H9 (cell line): ENCODE data around the gene LOXL1. TPM values are rescaled to one million over a fixed set of nuclear protein-coding genes. Genes with fewer than 3 reads are reported as not detected.
"Not testable (repeated sequence)": the region's sequence is repeated elsewhere in the genome, so short reads cannot be mapped to it uniquely, and the experiment has no call there.

Experiments used
- DNase-seq: peaks from one replicate; pipeline ENCODE4 v3.0.0-alpha.2; 2017
- H2AFZ ChIP-seq: one replicate; pipeline ENCODE4 v1.6.1; 2013; ENCODE audit warnings: mild to moderate bottlenecking, low read length, control low read depth, moderate library complexity
- H2AK5ac ChIP-seq: 2 replicates; pipeline ENCODE4 v1.6.1; 2013; ENCODE audit warnings: low read length, control low read depth, mixed read lengths; ENCODE audit not compliant: insufficient read length
- H2BK120ac ChIP-seq: one replicate; pipeline ENCODE4 v1.6.1; 2013; ENCODE audit warnings: low read depth, mild to moderate bottlenecking, low read length, control low read depth, inconsistent platforms; ENCODE audit not compliant: poor library complexity, severe bottlenecking
- H2BK12ac ChIP-seq: 2 replicates; pipeline ENCODE4 v1.6.1; 2013; ENCODE audit warnings: low read length, control low read depth, mixed read lengths, low read depth; ENCODE audit not compliant: insufficient read length
- H2BK15ac ChIP-seq: 2 replicates; pipeline ENCODE4 v1.6.1; 2013; ENCODE audit warnings: low read depth, low read length, control low read depth
- H2BK20ac ChIP-seq: one replicate; pipeline ENCODE4 v1.6.1; 2013; ENCODE audit warnings: low read depth, mild to moderate bottlenecking, low read length, control low read depth, inconsistent platforms; ENCODE audit not compliant: poor library complexity, severe bottlenecking
- H2BK5ac ChIP-seq: 2 replicates; pipeline ENCODE4 v1.6.1; 2013; ENCODE audit warnings: low read length, control low read depth, mixed read lengths; ENCODE audit not compliant: insufficient read length
- H3K14ac ChIP-seq: 2 replicates; pipeline ENCODE4 v1.6.1; 2013; ENCODE audit warnings: low read length, control low read depth; ENCODE audit not compliant: insufficient read depth
- H3K18ac ChIP-seq: 2 replicates; pipeline ENCODE4 v1.6.1; 2013; ENCODE audit warnings: low read depth, mild to moderate bottlenecking, mixed read lengths, low read length, control low read depth; ENCODE audit not compliant: insufficient read length
- H3K23ac ChIP-seq: 2 replicates; pipeline ENCODE4 v1.6.1; 2013; ENCODE audit warnings: low read length, control low read depth, mixed read lengths, low read depth; ENCODE audit not compliant: insufficient read length
- H3K23me2 ChIP-seq: 2 replicates; pipeline ENCODE4 v1.6.1; 2013; ENCODE audit warnings: low read depth, mild to moderate bottlenecking, mixed read lengths, low read length, control low read depth; ENCODE audit not compliant: insufficient read length, poor library complexity, severe bottlenecking
- H3K27ac ChIP-seq: 2 replicates; pipeline ENCODE4 v1.5.1; 2013; ENCODE audit warnings: low read length, control low read depth, mixed read lengths, low read depth; ENCODE audit not compliant: insufficient read length
- H3K27me3 ChIP-seq: 2 replicates; pipeline ENCODE4 v1.6.1; 2013; ENCODE audit warnings: low read length, control low read depth, inconsistent platforms; ENCODE audit not compliant: insufficient read depth
- H3K4ac ChIP-seq: 2 replicates; pipeline ENCODE4 v1.6.1; 2013; ENCODE audit warnings: low read depth, mild to moderate bottlenecking, control low read depth, inconsistent platforms, low read length, moderate library complexity
- H3K4me1 ChIP-seq: 2 replicates; pipeline ENCODE4 v1.6.1; 2013; ENCODE audit warnings: low read length, control low read depth, inconsistent platforms; ENCODE audit not compliant: insufficient read depth
- H3K4me2 ChIP-seq: 2 replicates; pipeline ENCODE4 v1.6.1; 2013; ENCODE audit warnings: low read length, control low read depth, mixed read lengths; ENCODE audit not compliant: insufficient read length, insufficient read depth
- H3K56ac ChIP-seq: 2 replicates; pipeline ENCODE4 v1.6.1; 2013; ENCODE audit warnings: low read depth, mild to moderate bottlenecking, mixed read lengths, low read length, control low read depth; ENCODE audit not compliant: insufficient read length
- H3K79me1 ChIP-seq: 2 replicates; pipeline ENCODE4 v1.6.1; 2013; ENCODE audit warnings: low read depth, mild to moderate bottlenecking, moderate library complexity, low read length, control low read depth, inconsistent platforms; ENCODE audit not compliant: insufficient read depth, poor library complexity, severe bottlenecking
- H3K79me2 ChIP-seq: 2 replicates; pipeline ENCODE4 v1.6.1; 2013; ENCODE audit warnings: low read length, control low read depth, inconsistent platforms; ENCODE audit not compliant: insufficient read depth
- H3K9ac ChIP-seq: 2 replicates; pipeline ENCODE4 v1.6.1; 2013; ENCODE audit warnings: low read length, control low read depth, mixed read lengths; ENCODE audit not compliant: insufficient read length; ENCODE audit errors: extremely low read depth
- H3K9me3 ChIP-seq: one replicate; pipeline ENCODE4 v1.6.1; 2013; ENCODE audit warnings: low read depth, low read length, inconsistent platforms; ENCODE audit not compliant: control insufficient read depth
- H3T11ph ChIP-seq: one replicate; pipeline ENCODE4 v1.6.1; 2013; ENCODE audit warnings: mild to moderate bottlenecking, low read length, control low read depth, inconsistent platforms
- H4K20me1 ChIP-seq: one replicate; pipeline ENCODE4 v1.6.1; 2013; ENCODE audit not compliant: control insufficient read depth, insufficient read length, insufficient read depth
- H4K5ac ChIP-seq: 2 replicates; pipeline ENCODE4 v1.6.1; 2013; ENCODE audit warnings: low read depth, mild to moderate bottlenecking, mixed read lengths, low read length, control low read depth; ENCODE audit not compliant: insufficient read length
- H4K8ac ChIP-seq: replicated peaks from 2 replicates; pipeline ENCODE4 v1.6.1; 2013; ENCODE audit warnings: low read length, control low read depth, mixed read lengths, low read depth; ENCODE audit not compliant: insufficient read length
- H4K91ac ChIP-seq: 2 replicates; pipeline ENCODE4 v1.6.1; 2013; ENCODE audit warnings: low read depth, mild to moderate bottlenecking, moderate library complexity, mixed read lengths, low read length, control low read depth; ENCODE audit not compliant: insufficient read length
- H3K27ac Mint-ChIP-seq, 3 experiments: 2 replicates in 2 of 3; 3 replicates in 1 of 3; pipeline ENCODE4 v1.8.0; 2020 to 2021; ENCODE audit warnings: mixed read lengths in 3 of 3, mild to moderate bottlenecking in 1 of 3, moderate library complexity in 1 of 3
- H3K27me3 Mint-ChIP-seq: 2 replicates; pipeline ENCODE4 v1.8.0; 2021; ENCODE audit warnings: low read depth, mild to moderate bottlenecking, moderate library complexity, mixed read lengths
- H3K36me3 Mint-ChIP-seq, 3 experiments: 2 replicates in 2 of 3; 3 replicates in 1 of 3; pipeline ENCODE4 v1.8.0; 2020 to 2021; ENCODE audit warnings: low read depth in 3 of 3, mixed read lengths in 3 of 3; ENCODE audit not compliant: insufficient read depth in 1 of 3
- H3K4me1 Mint-ChIP-seq, 2 experiments: 2 replicates each; pipeline ENCODE4 v1.8.0; 2020; ENCODE audit warnings: mixed read lengths in 2 of 2
- H3K4me3 Mint-ChIP-seq, 2 experiments: 2 replicates in 1 of 2; 3 replicates in 1 of 2; pipeline ENCODE4 v1.8.0; 2020 to 2021; ENCODE audit warnings: mild to moderate bottlenecking in 2 of 2, mixed read lengths in 2 of 2, moderate library complexity in 1 of 2
- H3K9me3 Mint-ChIP-seq, 2 experiments: 2 replicates in 1 of 2; 3 replicates in 1 of 2; pipeline ENCODE4 v1.8.0; 2020; ENCODE audit warnings: mild to moderate bottlenecking in 2 of 2, mixed read lengths in 2 of 2, moderate library complexity in 1 of 2
- CTCF ChIP-seq: fragments of 200-600 bp; sonication (generic); conservative IDR thresholded peaks from 3 replicates; pipeline ENCODE4 v1.8.0; 2021; ENCODE audit warnings: antibody characterized with exemption, mild to moderate bottlenecking
- WGBS: extraction: QIAGEN DNeasy Blood & Tissue Kit; methylation state at CpG from one replicate; pipeline ENCODE4 v1.1.7; 2013; ENCODE audit warnings: missing lambda C conversion rate, low lambda C conversion rate, mixed read lengths; ENCODE audit not compliant: insufficient read length; ENCODE audit errors: extremely low coverage; 5-methylcytosine and 5-hydroxymethylcytosine counted together
- total RNA-seq: library from RNA; stranded (reverse); gene quantifications from 2 replicates; pipeline ENCODE4 v1.2.1, GENCODE V29; 2021

Gene LOXL1
- total RNA-seq, 1 experiment from 2014 or later, result 9.1 TPM

- H3K23me2 ChIP-seq, result no peaks in the 10 kb centered on the region
- no peaks in the 10 kb centered on the region for H3K4me1 ChIP-seq
- WGBS, result no CpG with 5 or more reads among the region's 6 CpGs
- H4K8ac ChIP-seq, result no peak overlapping the region
- peaks cover 13% of the 10 kb centered on the region for H3K27me3 Mint-ChIP-seq
- no peak for DNase-seq
- no peak overlapping the region for H2BK12ac ChIP-seq
- H3K27me3 ChIP-seq, result no peaks in the 10 kb centered on the region
- no peak overlapping the region for H3K4me2 ChIP-seq
- no peaks in the 10 kb centered on the region for H3K9me3 Mint-ChIP-seq
- H3K27ac Mint-ChIP-seq, result no peak overlapping the region
- no peak overlapping the region for H2BK120ac ChIP-seq
- H3K79me2 ChIP-seq, result no peaks in the 10 kb centered on the region
- H3K23ac ChIP-seq, result no peak overlapping the region
- H3K4ac ChIP-seq, result no peak overlapping the region
- no peak overlapping the region for H4K91ac ChIP-seq
- peaks cover under 1 to 2% of the 10 kb centered on the region in 2 experiments for H3K4me1 Mint-ChIP-seq
- no peak overlapping the region for H2AFZ ChIP-seq
- H3K9me3 ChIP-seq, result no peaks in the 10 kb centered on the region
- H3K18ac ChIP-seq, result no peak overlapping the region
- TF ChIP-seq CTCF, result no peak
- no peaks in the 10 kb centered on the region for H3K79me1 ChIP-seq
- no peak overlapping the region for H3K27ac ChIP-seq
- no peaks in the 10 kb centered on the region for H4K20me1 ChIP-seq
- no peak overlapping the region for H2BK20ac ChIP-seq
- H2AK5ac ChIP-seq, result no peak overlapping the region
- H3T11ph ChIP-seq, result no peak overlapping the region
- no peak overlapping the region for H3K56ac ChIP-seq
- H3K14ac ChIP-seq, result no peak overlapping the region
- H3K36me3 Mint-ChIP-seq, result no peaks in the 10 kb centered on the region
- no peak overlapping the region for H4K5ac ChIP-seq
- no peak overlapping the region for H2BK15ac ChIP-seq
- H3K9ac ChIP-seq, result no peak overlapping the region
- no peak overlapping the region for H3K4me3 Mint-ChIP-seq
- no peak overlapping the region for H2BK5ac ChIP-seq
Observed at GRCh38 chr15:73959801-73960200, 33.5 kb downstream of the LOXL1 start.

GRCh38 chr15:73960472-73961070 lies 34.3 kb downstream of the LOXL1 start:
- not testable (repeated sequence) for H3K4ac ChIP-seq, H2BK120ac ChIP-seq, H4K20me1 ChIP-seq, H2BK15ac ChIP-seq, H2BK12ac ChIP-seq, H3K23me2 ChIP-seq, H2AFZ ChIP-seq, H3K4me2 ChIP-seq, H3K56ac ChIP-seq, H3K4me1 ChIP-seq, H3K27me3 ChIP-seq, H4K91ac ChIP-seq, H2AK5ac ChIP-seq, H3K4me1 Mint-ChIP-seq, H3K4me3 Mint-ChIP-seq, DNase-seq, H3K14ac ChIP-seq, H3K79me1 ChIP-seq, H3K23ac ChIP-seq, H3K18ac ChIP-seq, H3K79me2 ChIP-seq, H2BK5ac ChIP-seq, H3K36me3 Mint-ChIP-seq, H3K27ac ChIP-seq, H3T11ph ChIP-seq, H2BK20ac ChIP-seq, H3K9me3 Mint-ChIP-seq, H3K27ac Mint-ChIP-seq, H4K8ac ChIP-seq, H4K5ac ChIP-seq, H3K9me3 ChIP-seq, H3K9ac ChIP-seq
- peaks cover 16% of the 10 kb centered on the region for H3K27me3 Mint-ChIP-seq
- WGBS, result no CpG with 5 or more reads among the region's 7 CpGs
